CD4-positive, alpha-beta T cell treated with Interleukin-17A for 1 hour (primary cell): Measurements from ENCODE around the gene AGPAT3.

Experiments used
- DNase-seq: peaks from one replicate; pipeline ENCODE4 v3.0.0-alpha.2; 2020

AGPAT3 gene

GRCh38 chr21:43958364-43959158 lies 93.5 kb downstream of the AGPAT3 start:
- DNase-seq: peak; percentile 41

- peak; percentile 38 for DNase-seq
Measured at GRCh38 chr21:43959231-43960116, 94.5 kb downstream of the AGPAT3 start.

- no peak for DNase-seq
Measured at GRCh38 chr21:43961382-43961909, 96.4 kb downstream of the AGPAT3 start.

GRCh38 chr21:43965911-43966585 lies 101.0 kb downstream of the AGPAT3 start:
- DNase-seq: no peak

- no peak for DNase-seq
Measured at GRCh38 chr21:43966946-43967512, 102.0 kb downstream of the AGPAT3 start.

- DNase-seq: no peak
Measured at GRCh38 chr21:43967981-43968380, 103.0 kb downstream of the AGPAT3 start.

GRCh38 chr21:43968410-43969114 lies 103.5 kb downstream of the AGPAT3 start:
- DNase-seq: no peak

GRCh38 chr21:43969115-43969444 lies 104.1 kb downstream of the AGPAT3 start:
- DNase-seq: no peak

- DNase-seq: no peak
Measured at GRCh38 chr21:43970551-43970950, 105.5 kb downstream of the AGPAT3 start.

GRCh38 chr21:43971201-43971991 lies 106.4 kb downstream of the AGPAT3 start:
- no peak for DNase-seq

GRCh38 chr21:43971992-43972255 lies 106.9 kb downstream of the AGPAT3 start:
- DNase-seq: no peak

GRCh38 chr21:43972850-43973633 lies 108.0 kb downstream of the AGPAT3 start:
- DNase-seq: no peak

- DNase-seq: no peak
Measured at GRCh38 chr21:43973634-43973955, 108.6 kb downstream of the AGPAT3 start.

GRCh38 chr21:43974791-43975468 lies 109.9 kb downstream of the AGPAT3 start:
- DNase-seq: no peak

GRCh38 chr21:43975469-43976098 lies 110.6 kb downstream of the AGPAT3 start:
- peak; percentile 81 for DNase-seq

GRCh38 chr21:43976661-43977060 lies 111.6 kb downstream of the AGPAT3 start:
- no peak for DNase-seq

GRCh38 chr21:43978060-43978459 lies 113.0 kb downstream of the AGPAT3 start:
- DNase-seq: no peak

- DNase-seq: no peak
Measured at GRCh38 chr21:43979654-43980053, 114.6 kb downstream of the AGPAT3 start.

- DNase-seq: no peak
Measured at GRCh38 chr21:43981151-43981870, 116.3 kb downstream of the AGPAT3 start.
